Measurements from ENCODE around the gene TEAD1.

DNA sequence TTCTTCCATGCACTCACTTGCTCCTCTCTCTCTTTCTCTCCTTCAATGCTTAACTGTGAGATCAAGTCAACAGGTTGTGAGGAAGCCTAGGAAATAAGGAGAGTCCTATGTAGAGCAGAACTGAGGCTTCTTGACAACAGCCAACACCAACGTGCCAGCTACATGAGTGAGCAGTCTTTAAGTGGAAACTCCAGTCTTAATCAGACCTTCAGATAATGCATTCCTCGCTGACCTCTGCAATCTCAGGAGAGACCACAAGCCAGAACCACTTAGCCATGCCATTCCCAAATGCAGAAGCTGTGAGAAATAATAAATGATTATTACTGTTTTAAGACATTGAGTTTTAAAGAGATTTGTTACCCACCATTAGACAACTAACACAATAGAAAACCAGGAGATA lies 6.1 kb upstream of the TEAD1 start:
- TF ChIP-seq, protein P1, sequence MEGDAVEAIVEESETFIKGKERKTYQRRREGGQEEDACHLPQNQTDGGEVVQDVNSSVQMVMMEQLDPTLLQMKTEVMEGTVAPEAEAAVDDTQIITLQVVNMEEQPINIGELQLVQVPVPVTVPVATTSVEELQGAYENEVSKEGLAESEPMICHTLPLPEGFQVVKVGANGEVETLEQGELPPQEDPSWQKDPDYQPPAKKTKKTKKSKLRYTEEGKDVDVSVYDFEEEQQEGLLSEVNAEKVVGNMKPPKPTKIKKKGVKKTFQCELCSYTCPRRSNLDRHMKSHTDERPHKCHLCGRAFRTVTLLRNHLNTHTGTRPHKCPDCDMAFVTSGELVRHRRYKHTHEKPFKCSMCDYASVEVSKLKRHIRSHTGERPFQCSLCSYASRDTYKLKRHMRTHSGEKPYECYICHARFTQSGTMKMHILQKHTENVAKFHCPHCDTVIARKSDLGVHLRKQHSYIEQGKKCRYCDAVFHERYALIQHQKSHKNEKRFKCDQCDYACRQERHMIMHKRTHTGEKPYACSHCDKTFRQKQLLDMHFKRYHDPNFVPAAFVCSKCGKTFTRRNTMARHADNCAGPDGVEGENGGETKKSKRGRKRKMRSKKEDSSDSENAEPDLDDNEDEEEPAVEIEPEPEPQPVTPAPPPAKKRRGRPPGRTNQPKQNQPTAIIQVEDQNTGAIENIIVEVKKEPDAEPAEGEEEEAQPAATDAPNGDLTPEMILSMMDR (conservative IDR thresholded peaks at IDR 0.05 in 1 of 2, IDR thresholded peaks at IDR 0.05 in 1 of 2; ENCODE audit: low read depth in 1 of 2, low read length in 2 of 2) = no peak
- TF ChIP-seq EZH2 (IDR thresholded peaks at IDR 0.05; ENCODE audit: low read length, missing control alignments) = no peak

Measured in fibroblast of lung (primary cell).